Pancreas (tissue), 10 donors: ENCODE results near the gene KDM4B. TPM values are rescaled to one million over a fixed set of nuclear protein-coding genes. Genes with fewer than 3 reads are reported as not detected.

ENCODE experiments used
- ATAC-seq, 4 donors: fragments of 200-7000 bp; cut with Tn5 transposase; one replicate each; pipeline versions ENCODE4 v1.8.0 to v1.9.1; 2020; ENCODE audit warnings: mild to moderate bottlenecking in 4 of 4, moderate library complexity in 4 of 4
- DNase-seq, 6 donors: peaks; one replicate each; pipeline ENCODE4 v3.0.0-alpha.2; 2020
- FAIRE-seq: peaks from 2 replicates; lab custom pipeline; 2012; peaks lifted over from hg19 to GRCh38; lab: Jason Lieb, UNC
- H3K27ac ChIP-seq, 4 donors: fragments of 200-600 bp; sonication (generic); 1 replicate in 3 of 4; 2 replicates in 1 of 4; pipeline versions ENCODE4 v1.5.0 to v1.8.0; 2020
- H3K27me3 ChIP-seq, 4 donors: fragments of 200-600 bp; one replicate each; pipeline ENCODE4 v1.8.0; 2021
- H3K36me3 ChIP-seq, 3 donors: fragments of 200-600 bp; sonication (generic) in 1 of 3; one replicate each; pipeline versions ENCODE4 v1.5.0 to v1.8.0; 2020 to 2021
- H3K4me1 ChIP-seq, 3 donors: fragments of 200-600 bp; one replicate each; pipeline ENCODE4 v1.8.0; 2021
- H3K4me3 ChIP-seq, 4 donors: fragments of 200-600 bp; sonication (generic) in 2 of 4; one replicate each; pipeline versions ENCODE4 v1.5.0 to v1.8.0; 2020 to 2021
- H3K9me3 ChIP-seq, 4 donors: fragments of 200-600 bp; one replicate each; pipeline ENCODE4 v1.8.0; 2021
- WGBS, 2 donors: extraction: QIAGEN DNeasy Blood & Tissue Kit; methylation state at CpG; one replicate each; pipeline ENCODE4 v1.1.7; 2013; 5-methylcytosine and 5-hydroxymethylcytosine counted together
- intact Hi-C, 3 donors: fragments of 100-400 bp; cut with DNase I; formaldehyde crosslinking; loops; one replicate each; pipeline versions ENCODE4 v1.11.1 to v1.14.2; 2022
- polyA plus RNA-seq, 2 donors: library from polyadenylated mRNA; stranded (reverse); fragments of 200-250 nt; gene quantifications; one replicate each; pipeline ENCODE4 v1.2.3, GENCODE V29; 2013
- total RNA-seq, 6 donors: library from RNA; stranded (reverse); fragmentation: NEBNext Ultra II Directional in 4 of 6; extraction: Animal tissue kit (Norgen Biotek cat#: 25700) in 4 of 6; gene quantifications; one replicate each; pipeline versions ENCODE4 v1.2.1 to v1.2.4, GENCODE V29; 2021 to 2023
- TF ChIP-seq, protein P1 (sequence below), 4 donors: fragments of 200-600 bp; sonication (generic) in 3 of 4; IDR thresholded peaks; one replicate each; pipeline versions ENCODE4 v1.5.0 to v1.8.0; 2021; ENCODE audit warnings: antibody characterized with exemption in 4 of 4
- donor health status: healthy with polysubstance abuse.
- donor health status: DM: no; HTN: no; CAD: no; lungs with moderate emphysema.
- donor health status: DM: no; HTN: no; CAD: no.
- donor health status: control.
- donor health status: control.
- donor health status: Bipolar disorder and iron deficiency.
- donor health status: DM: yes; HTN: yes; CAD: no.
- donor health status: DM: no; HTN: no; CAD: no.
- donor health status: DM: no; HTN: no; CAD: no.
- donor health status: DM: yes; HTN: yes; CAD: no.

KDM4B gene
- total and polyA plus RNA-seq, 8 donors: 13.8 to 24.0 (median 18.5) TPM

- Histone ChIP-seq H3K27me3 (no peaks in the 10 kb centered on the region), H3K4me1 (no peaks in the 10 kb centered on the region), H3K27ac (no peak overlapping the region), H3K9me3 (no peaks in the 10 kb centered on the region), H3K4me3 (no peak overlapping the region), H3K36me3 (peaks cover 3 to 28% (median 6%) of the 10 kb centered on the region in 3 donors)
- ATAC-seq: no peak
- no peak for FAIRE-seq
- TF ChIP-seq, protein P1, sequence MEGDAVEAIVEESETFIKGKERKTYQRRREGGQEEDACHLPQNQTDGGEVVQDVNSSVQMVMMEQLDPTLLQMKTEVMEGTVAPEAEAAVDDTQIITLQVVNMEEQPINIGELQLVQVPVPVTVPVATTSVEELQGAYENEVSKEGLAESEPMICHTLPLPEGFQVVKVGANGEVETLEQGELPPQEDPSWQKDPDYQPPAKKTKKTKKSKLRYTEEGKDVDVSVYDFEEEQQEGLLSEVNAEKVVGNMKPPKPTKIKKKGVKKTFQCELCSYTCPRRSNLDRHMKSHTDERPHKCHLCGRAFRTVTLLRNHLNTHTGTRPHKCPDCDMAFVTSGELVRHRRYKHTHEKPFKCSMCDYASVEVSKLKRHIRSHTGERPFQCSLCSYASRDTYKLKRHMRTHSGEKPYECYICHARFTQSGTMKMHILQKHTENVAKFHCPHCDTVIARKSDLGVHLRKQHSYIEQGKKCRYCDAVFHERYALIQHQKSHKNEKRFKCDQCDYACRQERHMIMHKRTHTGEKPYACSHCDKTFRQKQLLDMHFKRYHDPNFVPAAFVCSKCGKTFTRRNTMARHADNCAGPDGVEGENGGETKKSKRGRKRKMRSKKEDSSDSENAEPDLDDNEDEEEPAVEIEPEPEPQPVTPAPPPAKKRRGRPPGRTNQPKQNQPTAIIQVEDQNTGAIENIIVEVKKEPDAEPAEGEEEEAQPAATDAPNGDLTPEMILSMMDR (IDR thresholded peaks at IDR 0.05): no peak
- intact Hi-C loops: loop anchor here in 1 of 3 donors (5.0 kb wide), 1 partner anchor 90 kb away; no protein-coding TSS in a partner anchor
- DNase-seq: peak in 1 of 6 donors; percentile 66
- WGBS, 2 donors: 93 to 94% methylated on average over 22 of the region's 22 CpGs
These were observed 168.2 kb downstream of the KDM4B start for GRCh38 chr19:5137114-5137513.

GRCh38 chr19:5137571-5138124, 168.7 kb downstream of the KDM4B start:
- no peak for FAIRE-seq
- peaks cover 3 to 28% (median 6%) of the 10 kb centered on the region in 3 donors for H3K36me3 ChIP-seq
- no peak overlapping the region for H3K4me3 ChIP-seq
- 88 to 90% methylated on average over 29 of the region's 29 CpGs for WGBS, 2 donors
- H3K4me1 ChIP-seq: no peaks in the 10 kb centered on the region
- H3K27me3 ChIP-seq: no peaks in the 10 kb centered on the region
- H3K27ac ChIP-seq: no peak overlapping the region
- TF ChIP-seq, protein P1 (IDR thresholded peaks at IDR 0.05): no peak
- no peaks in the 10 kb centered on the region for H3K9me3 ChIP-seq
- intact Hi-C loops: loop anchor here in 1 of 3 donors (5.0 kb wide), 1 partner anchor 90 kb away; no protein-coding TSS in a partner anchor
- DNase-seq: peak in 2 of 6 donors; percentile 34 to 77
- ATAC-seq: peak in 1 of 4 donors; percentile 19

GRCh38 chr19:5138606-5139582, 170.0 kb downstream of the KDM4B start:
- Histone ChIP-seq H3K27me3 (no peaks in the 10 kb centered on the region), H3K36me3 (peaks cover 3 to 28% (median 6%) of the 10 kb centered on the region in 3 donors), H3K27ac (no peak overlapping the region), H3K4me1 (no peaks in the 10 kb centered on the region), H3K9me3 (no peaks in the 10 kb centered on the region), H3K4me3 (no peak overlapping the region)
- 86 to 87% methylated on average over 29 to 30 of the region's 30 CpGs for WGBS, 2 donors
- DNase-seq: peak in 3 of 6 donors; percentile 15 to 43 (median 25)
- intact Hi-C loops: loop anchor here in 1 of 3 donors (5.0 kb wide), 1 partner anchor 92 kb away; no protein-coding TSS in a partner anchor
- TF ChIP-seq, protein P1 (IDR thresholded peaks at IDR 0.05): no peak
- ATAC-seq: peak in 1 of 4 donors; percentile 8
- FAIRE-seq: no peak

DNA sequence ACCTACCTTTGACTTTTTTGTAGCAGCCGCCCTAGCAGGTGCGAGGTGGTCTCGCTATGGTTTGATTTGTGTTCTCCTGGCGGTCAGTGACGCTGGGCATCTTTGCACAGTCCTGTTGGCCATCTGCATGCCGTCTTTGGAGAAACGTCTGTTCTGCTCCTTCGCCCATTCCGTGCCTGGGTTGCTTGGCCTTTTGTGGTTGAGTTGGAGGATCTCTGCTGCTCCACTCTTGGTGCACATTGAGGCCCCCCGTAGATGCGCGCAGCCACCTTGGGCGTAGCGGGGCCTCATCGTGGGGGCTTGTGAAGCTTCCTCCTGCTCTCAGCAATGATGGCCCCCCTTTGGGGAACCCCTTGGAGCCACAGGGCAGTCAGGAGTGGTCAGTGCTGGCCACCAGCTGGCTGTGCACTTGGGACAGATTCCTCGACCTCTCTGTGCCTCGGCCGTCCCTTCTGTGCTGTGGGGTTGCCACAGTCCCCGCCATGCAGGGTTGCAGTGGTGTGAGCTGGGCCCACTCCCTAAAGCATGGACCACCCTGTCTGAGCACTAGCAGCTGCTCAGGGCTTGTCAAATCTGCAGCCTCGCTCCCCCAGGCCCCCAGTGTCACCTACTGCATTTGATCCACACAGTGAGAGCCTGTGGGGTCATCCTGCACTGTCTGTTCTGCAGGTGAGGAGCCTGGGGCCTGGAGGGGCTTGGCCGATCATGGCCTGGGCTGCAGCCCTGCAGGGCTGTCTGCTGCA, 170.8 kb downstream of the KDM4B start:
- DNase-seq: peak in 3 of 6 donors; percentile 9 to 58 (median 12)
- intact Hi-C loops: loop anchor here in 2 of 3 donors (5.0 to 10.0 kb wide), 2 partner anchors 85 to 92 kb away; no protein-coding TSS in a partner anchor
- TF ChIP-seq, protein P1 (IDR thresholded peaks at IDR 0.05): no peak
- no peak for ATAC-seq
- Histone ChIP-seq H3K36me3 (peaks cover 3 to 23% (median 6%) of the 10 kb centered on the region in 3 donors), H3K9me3 (no peaks in the 10 kb centered on the region), H3K4me3 (no peak overlapping the region), H3K27me3 (no peaks in the 10 kb centered on the region), H3K4me1 (no peaks in the 10 kb centered on the region), H3K27ac (no peak overlapping the region)
- no peak for FAIRE-seq
- WGBS, 2 donors: 90 to 91% methylated on average over 21 of the region's 21 CpGs
